Erythroblast (primary cell): ENCODE results near the gene LYPD5.

Experiments used
- GATA1 ChIP-seq: IDR thresholded peaks from 2 replicates; pipeline ENCODE4 v1.6.1; 2011; ENCODE audit warnings: low read depth, mild to moderate bottlenecking, control low read depth, low read length, moderate library complexity
- POLR2A ChIP-seq: IDR thresholded peaks from 2 replicates; pipeline ENCODE4 v1.6.1; 2011; ENCODE audit warnings: mild to moderate bottlenecking, low read length

- TF ChIP-seq POLR2A = no peak
- TF ChIP-seq GATA1 = no peak
These were observed 48.1 kb downstream of the LYPD5 start for GRCh38 chr19:43754253-43754502.
